A549 treated with CORT108297 at 1 μM for 4 hours (cell line): Measurements from ENCODE around the gene SNAPC5. TPM values are rescaled to one million over a fixed set of nuclear protein-coding genes. Genes with fewer than 3 reads are reported as not detected.

Source experiments
- total RNA-seq: library from RNA; stranded (reverse); fragments of 200-300 nt; extraction: Qiagen RNA extraction; gene quantifications from 5 replicates; pipeline ENCODE4 v1.2.3, GENCODE V29; 2022

The SNAPC5 gene, protein sequence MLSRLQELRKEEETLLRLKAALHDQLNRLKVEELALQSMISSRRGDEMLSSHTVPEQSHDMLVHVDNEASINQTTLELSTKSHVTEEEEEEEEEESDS
- 46.1 to 66.9 TPM (median 48.9 TPM) in 5 replicates for total RNA-seq

DNA sequence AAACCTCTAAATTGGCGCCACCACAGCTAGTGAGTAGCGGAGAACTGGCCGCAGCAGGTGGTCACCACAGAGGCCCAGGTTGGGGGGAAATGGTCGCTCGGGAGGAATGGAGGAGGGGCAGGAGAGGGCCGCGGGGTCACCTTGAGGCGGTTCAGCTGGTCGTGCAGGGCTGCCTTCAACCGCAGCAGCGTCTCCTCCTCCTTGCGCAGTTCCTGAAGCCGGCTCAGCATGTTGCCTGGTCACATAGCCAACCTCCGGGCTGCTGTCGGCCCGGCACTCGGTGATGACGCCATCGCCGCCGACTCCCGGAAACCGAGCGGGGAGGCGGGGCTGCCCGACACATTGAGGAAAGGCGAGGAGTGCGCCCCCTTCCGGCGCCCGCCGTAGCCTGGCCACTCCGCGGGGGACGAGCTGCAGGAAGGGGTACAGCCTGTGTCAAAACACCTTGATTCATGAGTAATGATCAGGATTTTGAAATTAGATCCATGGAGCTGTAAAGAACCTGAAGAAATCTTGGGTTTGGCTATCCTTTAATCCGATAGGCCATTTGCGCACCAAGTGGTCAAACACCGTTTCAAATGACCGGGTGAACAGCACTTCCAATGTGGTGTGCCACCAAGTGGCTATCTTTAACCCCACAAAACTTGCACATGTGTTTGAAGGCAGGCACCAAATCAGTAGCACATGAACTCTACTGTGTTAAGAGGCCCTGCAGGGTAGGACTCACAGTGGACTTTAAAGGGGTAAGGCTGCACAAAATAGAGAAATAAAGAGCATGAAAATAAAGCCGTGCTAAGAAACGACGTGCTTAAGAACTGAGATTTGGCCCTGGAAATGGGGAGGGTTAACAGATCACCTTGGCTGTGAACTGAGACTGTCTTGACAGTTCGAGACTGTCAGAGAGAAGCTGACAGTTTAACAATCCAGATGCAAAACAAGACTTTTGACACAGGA is at the start of gene SNAPC5:
TSS of gene SNAPC5 (minus strand) at position 261 of the 954 bp plus-strand sequence. CDS start at position 230, 31 bp downstream.

DNA sequence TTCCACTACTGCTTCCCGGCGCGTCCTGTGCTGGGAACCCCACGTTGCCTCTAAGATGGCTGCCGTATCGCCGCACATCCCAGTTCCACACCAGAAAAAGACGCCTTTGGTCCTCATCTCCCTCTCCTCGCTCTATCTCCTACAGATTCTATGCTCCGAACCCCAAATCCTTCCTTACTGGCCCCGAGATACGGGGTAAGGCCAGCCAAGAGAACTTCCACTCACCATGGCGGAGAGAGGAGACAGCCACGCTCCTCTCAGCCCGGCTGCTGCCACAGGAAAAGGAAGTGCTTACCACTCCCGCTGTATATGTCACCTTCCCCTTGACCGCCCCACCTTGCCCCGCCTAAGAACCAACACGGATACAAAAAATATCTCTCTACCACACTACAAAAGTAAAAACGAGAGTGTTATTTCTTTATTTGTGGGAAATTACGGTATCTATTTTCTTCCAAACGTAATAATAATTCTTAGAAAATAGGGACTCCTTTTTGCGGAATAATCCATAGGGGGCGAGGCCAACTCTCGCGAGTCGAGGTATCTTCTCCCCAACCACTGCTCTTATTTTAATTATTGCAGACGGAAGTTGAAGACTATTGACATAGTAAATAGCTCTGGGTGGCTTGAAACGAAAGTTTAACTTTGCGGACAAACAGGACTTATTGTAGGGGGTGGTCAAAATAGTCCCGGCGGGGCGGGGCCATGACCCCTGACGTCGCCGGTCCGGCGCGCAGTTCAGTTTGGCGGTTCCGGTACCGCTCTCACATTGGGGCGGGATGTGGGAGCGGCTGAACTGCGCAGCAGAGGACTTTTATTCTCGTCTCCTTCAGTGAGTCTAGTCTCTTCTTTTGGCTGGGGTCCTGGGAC is 7.2 kb upstream of the SNAPC5 start, which contains the start of the genes RPL4 and ZWILCH:
TSS of gene RPL4 (minus strand) at position 293 of the 867 bp plus-strand sequence. CDS start at position 228, 65 bp downstream.
TSS of gene ZWILCH (plus strand) at position 764 of the 867 bp plus-strand sequence. CDS start at position 777, 13 bp downstream.

Other genes starting within 250 kb of the SNAPC5 start
- 0.20 to 0.74 TPM (median 0.46 TPM) in 5 replicates for gene MEGF11, start 244.0 kb downstream of the SNAPC5 start, total RNA-seq
- 27.3 to 39.9 TPM (median 34.9 TPM) in 5 replicates for gene DIS3L, start 204.2 kb downstream of the SNAPC5 start, total RNA-seq
- gene TIPIN, start 141.1 kb downstream of the SNAPC5 start, total RNA-seq: 22.4 to 30.0 TPM (median 24.9 TPM) in 5 replicates
- 75.9 to 113 TPM (median 103 TPM) in 5 replicates for gene MAP2K1, start 110.8 kb downstream of the SNAPC5 start, total RNA-seq
- gene RPL4, start 7.1 kb upstream of the SNAPC5 start, total RNA-seq: 4,981 to 5,916 TPM (median 5,316 TPM) in 5 replicates
- gene ZWILCH, start 7.6 kb upstream of the SNAPC5 start, total RNA-seq: 31.6 to 41.5 TPM (median 36.6 TPM) in 5 replicates
- gene LCTL, start 68.2 kb upstream of the SNAPC5 start, total RNA-seq: 0.05 TPM in 1 of 5 replicates, not detected in the others
- gene SMAD6, start 204.5 kb upstream of the SNAPC5 start, total RNA-seq: 15.1 to 25.1 TPM (median 23.1 TPM) in 5 replicates